ENCODE measurements around the gene NDUFS4. TPM values are rescaled to one million over a fixed set of nuclear protein-coding genes. Genes with fewer than 3 reads are reported as not detected.
"Not testable (repeated sequence)": the region's sequence is repeated elsewhere in the genome, so short reads cannot be mapped to it uniquely, and the experiment has no call there.

The NDUFS4 gene
- total RNA-seq, 4 donors from 2014 or later: 64.5 to 77.8 (median 67.5) TPM

GRCh38 chr5:53645078-53645477, 84.6 kb downstream of the NDUFS4 start:
- H3K9me3 ChIP-seq: no peaks in the 10 kb centered on the region

GRCh38 chr5:53649352-53649751, 88.9 kb downstream of the NDUFS4 start:
- H3K27me3 ChIP-seq: no peaks in the 10 kb centered on the region
- 97% methylated on average over 2 of the region's 2 CpGs for WGBS
- TF ChIP-seq POLR2AphosphoS5 (IDR thresholded peaks at IDR 0.05) (no peak), EP300 (IDR thresholded peaks at IDR 0.05) (no peak), POLR2A (IDR thresholded peaks at IDR 0.05) (no peak), CTCF (IDR thresholded peaks at IDR 0.05) (no peak)
- no peaks in the 10 kb centered on the region for H3K4me1 ChIP-seq
- H3K4me3 ChIP-seq: no peak overlapping the region
- no peak for DNase-seq (ENCODE audit: low spot score in 2 of 2)
- no peaks in the 10 kb centered on the region for H3K9me3 ChIP-seq
- no peak overlapping the region for H3K27ac ChIP-seq
- peaks cover 5% of the 10 kb centered on the region for H3K36me3 ChIP-seq

More at GRCh38 chr5:53645078-53645477, 84.6 kb downstream of the NDUFS4 start:
- no peaks in the 10 kb centered on the region for H3K27me3 ChIP-seq
- H3K4me1 ChIP-seq: peaks cover 15% of the 10 kb centered on the region
- H3K4me3 ChIP-seq: no peak overlapping the region
- no peak overlapping the region for H3K27ac ChIP-seq
- DNase-seq (ENCODE audit: low spot score in 2 of 2): no peak
- H3K36me3 ChIP-seq: peaks cover 5% of the 10 kb centered on the region
- WGBS: 70% methylated on average over 2 of the region's 2 CpGs
- no peak for TF ChIP-seq POLR2AphosphoS5 (IDR thresholded peaks at IDR 0.05)
- no peak for TF ChIP-seq EP300 (IDR thresholded peaks at IDR 0.05)
- TF ChIP-seq POLR2A (IDR thresholded peaks at IDR 0.05): no peak
- TF ChIP-seq CTCF (IDR thresholded peaks at IDR 0.05): no peak

GRCh38 chr5:53660573-53660972, 100.1 kb downstream of the NDUFS4 start:
- 100% methylated on average over 2 of the region's 4 CpGs for WGBS
- H3K36me3 ChIP-seq: peaks cover 12% of the 10 kb centered on the region
- H3K4me1 ChIP-seq; H3K27ac ChIP-seq; H3K9me3 ChIP-seq; DNase-seq (ENCODE audit: low spot score in 2 of 2); H3K4me3 ChIP-seq; H3K27me3 ChIP-seq: not testable (repeated sequence)

- not testable (repeated sequence) for H3K4me1 ChIP-seq; H3K9me3 ChIP-seq; H3K4me3 ChIP-seq; H3K27me3 ChIP-seq; DNase-seq (ENCODE audit: low spot score in 2 of 2); H3K27ac ChIP-seq
- WGBS: 99% methylated on average over 11 of the region's 11 CpGs
- peaks cover 13% of the 10 kb centered on the region for H3K36me3 ChIP-seq
Observed at GRCh38 chr5:53665313-53665712, 104.9 kb downstream of the NDUFS4 start.

GRCh38 chr5:53667621-53668020, 107.2 kb downstream of the NDUFS4 start:
- no peak for TF ChIP-seq EP300 (IDR thresholded peaks at IDR 0.05)
- TF ChIP-seq CTCF (IDR thresholded peaks at IDR 0.05): no peak
- TF ChIP-seq POLR2A (IDR thresholded peaks at IDR 0.05): no peak
- TF ChIP-seq POLR2AphosphoS5 (IDR thresholded peaks at IDR 0.05): no peak
- Histone ChIP-seq H3K4me3 (no peak overlapping the region), H3K4me1 (no peaks in the 10 kb centered on the region), H3K27me3 (no peaks in the 10 kb centered on the region), H3K27ac (no peak overlapping the region), H3K9me3 (no peaks in the 10 kb centered on the region), H3K36me3 (peaks cover 9% of the 10 kb centered on the region)
- 95% methylated on average over 2 of the region's 2 CpGs for WGBS
- DNase-seq (ENCODE audit: low spot score in 2 of 2): no peak

GRCh38 chr5:53671447-53671846, 111.0 kb downstream of the NDUFS4 start:
- Histone ChIP-seq H3K9me3 (no peaks in the 10 kb centered on the region), H3K27ac (no peak overlapping the region), H3K4me1 (no peaks in the 10 kb centered on the region), H3K27me3 (no peaks in the 10 kb centered on the region), H3K4me3 (no peak overlapping the region), H3K36me3 (no peaks in the 10 kb centered on the region)
- TF ChIP-seq POLR2A (IDR thresholded peaks at IDR 0.05): no peak
- TF ChIP-seq CTCF (IDR thresholded peaks at IDR 0.05): no peak
- no peak for TF ChIP-seq EP300 (IDR thresholded peaks at IDR 0.05)
- TF ChIP-seq POLR2AphosphoS5 (IDR thresholded peaks at IDR 0.05): no peak
- no peak for DNase-seq (ENCODE audit: low spot score in 2 of 2)
- WGBS: 84% methylated on average over 3 of the region's 3 CpGs

All from suprapubic skin (tissue), 4 donors.